ENCODE measurements around the gene RXFP1.

RXFP1 gene

GRCh38 chr4:158664806-158665205 is 143.1 kb downstream of the RXFP1 start:
- H3K9me3 ChIP-seq: no peaks in the 10 kb centered on the region
- no peaks in the 10 kb centered on the region for H3K4me1 ChIP-seq
- TF ChIP-seq, protein P1, sequence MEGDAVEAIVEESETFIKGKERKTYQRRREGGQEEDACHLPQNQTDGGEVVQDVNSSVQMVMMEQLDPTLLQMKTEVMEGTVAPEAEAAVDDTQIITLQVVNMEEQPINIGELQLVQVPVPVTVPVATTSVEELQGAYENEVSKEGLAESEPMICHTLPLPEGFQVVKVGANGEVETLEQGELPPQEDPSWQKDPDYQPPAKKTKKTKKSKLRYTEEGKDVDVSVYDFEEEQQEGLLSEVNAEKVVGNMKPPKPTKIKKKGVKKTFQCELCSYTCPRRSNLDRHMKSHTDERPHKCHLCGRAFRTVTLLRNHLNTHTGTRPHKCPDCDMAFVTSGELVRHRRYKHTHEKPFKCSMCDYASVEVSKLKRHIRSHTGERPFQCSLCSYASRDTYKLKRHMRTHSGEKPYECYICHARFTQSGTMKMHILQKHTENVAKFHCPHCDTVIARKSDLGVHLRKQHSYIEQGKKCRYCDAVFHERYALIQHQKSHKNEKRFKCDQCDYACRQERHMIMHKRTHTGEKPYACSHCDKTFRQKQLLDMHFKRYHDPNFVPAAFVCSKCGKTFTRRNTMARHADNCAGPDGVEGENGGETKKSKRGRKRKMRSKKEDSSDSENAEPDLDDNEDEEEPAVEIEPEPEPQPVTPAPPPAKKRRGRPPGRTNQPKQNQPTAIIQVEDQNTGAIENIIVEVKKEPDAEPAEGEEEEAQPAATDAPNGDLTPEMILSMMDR (IDR thresholded peaks at IDR 0.05; ENCODE audit: low read depth, low read length): no peak
- H3K27me3 ChIP-seq: no peaks in the 10 kb centered on the region
- no peak for DNase-seq
- H3K4me3 ChIP-seq (ENCODE audit: low read depth, low read length): no peak overlapping the region
- H3K36me3 ChIP-seq: peaks cover 27% of the 10 kb centered on the region

DNA sequence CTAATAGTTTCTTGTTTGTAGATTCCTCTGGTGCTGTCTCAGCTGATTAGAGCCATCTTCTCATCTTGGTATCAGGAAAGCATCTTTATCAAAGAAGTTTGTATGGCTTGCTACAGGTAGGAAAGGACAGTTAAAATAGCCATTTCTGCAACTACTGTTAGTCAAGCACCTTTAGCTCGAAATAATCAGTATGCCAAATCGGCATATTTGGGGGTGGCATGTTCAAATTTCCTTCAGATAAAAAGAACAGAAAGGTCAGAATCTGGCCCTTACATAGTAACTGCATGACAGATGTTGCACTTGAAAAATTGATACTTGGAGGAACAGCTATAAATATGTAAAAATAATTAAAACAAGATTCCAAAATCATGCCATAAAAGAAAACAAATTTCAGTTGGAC is 145.2 kb downstream of the RXFP1 start:
- H3K36me3 ChIP-seq: peaks cover 27% of the 10 kb centered on the region
- no peak for DNase-seq
- no peak overlapping the region for H3K4me3 ChIP-seq (ENCODE audit: low read depth, low read length)
- no peaks in the 10 kb centered on the region for H3K4me1 ChIP-seq
- no peaks in the 10 kb centered on the region for H3K27me3 ChIP-seq
- TF ChIP-seq, protein P1 (IDR thresholded peaks at IDR 0.05; ENCODE audit: low read depth, low read length): no peak
- no peaks in the 10 kb centered on the region for H3K9me3 ChIP-seq

DNA sequence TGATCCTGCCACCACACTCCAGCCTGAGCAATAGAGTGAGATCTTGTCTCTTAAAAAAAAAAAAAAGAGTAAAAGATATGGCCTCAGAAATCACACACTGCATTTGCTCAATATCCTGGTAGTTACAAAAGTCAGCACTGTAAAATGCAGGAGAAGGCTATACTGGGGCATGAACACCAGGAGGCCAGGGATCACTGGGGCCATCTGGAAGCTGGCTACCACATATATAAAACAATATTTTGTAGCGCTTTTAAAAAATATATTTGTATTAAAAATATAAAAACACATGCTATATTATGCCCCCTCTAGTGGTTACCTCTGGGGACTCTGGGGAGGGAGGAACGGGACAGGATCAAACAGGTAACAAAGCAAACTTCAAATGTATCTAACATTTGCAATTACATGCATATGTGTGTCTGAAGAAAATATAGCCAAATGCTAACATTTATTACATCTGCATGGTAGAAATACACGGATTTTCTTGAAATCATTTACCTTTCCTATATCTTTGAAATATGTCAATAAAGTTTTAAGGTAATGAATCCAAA is 146.0 kb downstream of the RXFP1 start:
- Histone ChIP-seq H3K4me3 (ENCODE audit: low read depth, low read length) (no peak overlapping the region), H3K27me3 (no peaks in the 10 kb centered on the region), H3K36me3 (peaks cover 27% of the 10 kb centered on the region), H3K4me1 (no peaks in the 10 kb centered on the region; the same call in 1 of the 2 replicates), H3K9me3 (no peaks in the 10 kb centered on the region)
- DNase-seq: peak; percentile 55
- TF ChIP-seq, protein P1 (IDR thresholded peaks at IDR 0.05; ENCODE audit: low read depth, low read length): peak; percentile 87

GRCh38 chr4:158669310-158669709 is 147.6 kb downstream of the RXFP1 start:
- TF ChIP-seq, protein P1 (IDR thresholded peaks at IDR 0.05; ENCODE audit: low read depth, low read length): no peak
- Histone ChIP-seq H3K36me3 (peaks cover 27% of the 10 kb centered on the region), H3K27me3 (no peaks in the 10 kb centered on the region), H3K4me1 (peaks cover 2% of the 10 kb centered on the region; the same call in 1 of the 2 replicates), H3K4me3 (ENCODE audit: low read depth, low read length) (no peak overlapping the region), H3K9me3 (no peaks in the 10 kb centered on the region)
- no peak for DNase-seq

DNA sequence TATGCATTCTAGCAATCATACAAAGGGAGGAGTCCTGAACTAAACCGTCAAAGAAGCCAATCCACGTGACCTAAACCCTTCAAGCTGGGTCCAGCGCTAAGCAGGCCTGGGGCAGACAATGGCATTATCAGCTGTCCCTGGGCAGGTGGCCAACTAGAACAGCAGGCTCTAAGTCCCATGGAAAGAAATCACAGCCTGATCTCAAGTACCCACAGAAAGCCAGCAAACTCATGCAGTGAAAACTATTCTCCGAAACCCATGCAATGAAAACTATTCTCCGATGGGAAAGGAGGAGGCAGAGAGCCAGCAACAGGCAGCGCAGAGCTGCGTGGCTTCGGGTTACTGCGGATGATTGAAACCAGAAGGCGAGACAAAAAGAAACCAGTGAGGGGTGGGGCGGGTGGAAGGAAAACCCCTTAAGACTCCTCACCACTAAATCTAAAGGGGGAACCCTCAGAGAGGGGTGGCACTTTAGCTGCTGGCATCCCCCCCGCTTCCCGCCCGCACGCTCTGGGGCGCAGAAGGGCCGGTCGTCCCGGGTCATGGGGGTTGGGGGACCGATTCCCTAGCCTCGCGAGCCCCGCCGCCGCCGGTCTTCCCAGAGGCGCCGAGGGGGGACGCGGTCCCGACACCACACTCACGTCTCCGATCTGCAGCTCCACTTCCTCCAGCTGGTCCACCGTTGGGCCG is 149.4 kb downstream of the RXFP1 start:
- TF ChIP-seq, protein P1 (IDR thresholded peaks at IDR 0.05; ENCODE audit: low read depth, low read length): no peak
- H3K4me1 ChIP-seq: peaks cover 2% of the 10 kb centered on the region; the same call in 1 of the 2 replicates
- H3K4me3 ChIP-seq (ENCODE audit: low read depth, low read length): peak overlapping the region; percentile 88
- peaks cover 11% of the 10 kb centered on the region for H3K36me3 ChIP-seq
- H3K27me3 ChIP-seq: no peaks in the 10 kb centered on the region
- DNase-seq: peak; percentile 91
- no peaks in the 10 kb centered on the region for H3K9me3 ChIP-seq

- Histone ChIP-seq H3K36me3 (peaks cover 9% of the 10 kb centered on the region), H3K4me3 (ENCODE audit: low read depth, low read length) (peak within 1 kb of the TSS; percentile 88), H3K4me1 (peaks cover 2% of the 10 kb centered on the region; the same call in 1 of the 2 replicates), H3K27me3 (no peaks in the 10 kb centered on the region), H3K9me3 (no peaks in the 10 kb centered on the region)
- TF ChIP-seq, protein P1 (IDR thresholded peaks at IDR 0.05; ENCODE audit: low read depth, low read length): no peak
- DNase-seq: no peak
These were observed 149.9 kb downstream of the RXFP1 start, which contains the start of gene C4orf46 for GRCh38 chr4:158671665-158671914. Gene C4orf46, minus strand, starts transcription at chr4:158671887. Its CDS starts 86 bp downstream, at chr4:158671801.

All from BE2C (cell line).